ENCODE results near the gene PPM1L.

- TF ChIP-seq ZNF70 (CRISPR knock-in tag; IDR thresholded peaks at IDR 0.05) (no peak), TOX (CRISPR knock-in tag; IDR thresholded peaks at IDR 0.05; ENCODE audit: borderline replicate concordance) (no peak), GLIS3 (CRISPR knock-in tag; IDR thresholded peaks at IDR 0.05) (no peak), TCF4 (CRISPR knock-in tag; IDR thresholded peaks at IDR 0.05; ENCODE audit: borderline replicate concordance) (no peak)
Observed at GRCh38 chr3:160996811-160997210, 240.8 kb downstream of the PPM1L start.

Measured in SK-N-SH treated with all-trans-retinoic acid at 6 μM for 48 hours (cell line).